Panc1 (cell line): ENCODE measurements around the gene COPS7A. TPM values are rescaled to one million over a fixed set of nuclear protein-coding genes. Genes with fewer than 3 reads are reported as not detected.

Experiments
- ATAC-seq: fragments of 200-7000 bp; cut with Tn5 transposase; 2 replicates; pipeline ENCODE4 v1.9.1; 2020; ENCODE audit warnings: mild to moderate bottlenecking, moderate library complexity
- BruUV-seq: library from RNA; stranded (reverse); fragments of 400-500 nt; replicated peaks from 2 replicates; lab custom pipeline; 2021; lab: Mats Ljungman, UMichigan
- CTCF ChIA-PET: fragments of 300-600 bp; sonication (Branson Sonifier 250); formaldehyde crosslinking; loops from one replicate; lab custom pipeline; 2022; ENCODE audit warnings: antibody characterized with exemption; lab: Charles Lee
- POLR2A ChIA-PET: fragments of 300-600 bp; sonication (Branson Sonifier 250); formaldehyde crosslinking; loops from one replicate; lab custom pipeline; 2022; ENCODE audit warnings: antibody characterized with exemption; lab: Charles Lee
- DNase-seq: peaks from one replicate; pipeline ENCODE4 v3.0.0-alpha.2; 2010; ENCODE audit warnings: low read depth, low spot score
- H3K27ac ChIP-seq: 2 replicates; pipeline ENCODE4 v1.5.1; 2011; ENCODE audit warnings: mild to moderate bottlenecking, low read length, inconsistent platforms
- H3K27me3 ChIP-seq: fragments of 200-500 bp; sonication (Bioruptor generic); 2 replicates; pipeline ENCODE4 v1.6.0; 2014; ENCODE audit warnings: low read length, inconsistent platforms; ENCODE audit not compliant: control insufficient read depth, insufficient read depth
- H3K36me3 ChIP-seq: fragments of 200-500 bp; sonication (Bioruptor generic); 2 replicates; pipeline ENCODE4 v1.5.1; 2014; ENCODE audit warnings: inconsistent platforms, mild to moderate bottlenecking, low read length, moderate library complexity; ENCODE audit not compliant: control insufficient read depth, insufficient read depth
- H3K4me1 ChIP-seq: 2 replicates; pipeline ENCODE4 v1.5.1; 2011; ENCODE audit warnings: inconsistent platforms, mild to moderate bottlenecking, low read length, moderate library complexity; ENCODE audit not compliant: control insufficient read depth, insufficient read depth
- H3K4me3 ChIP-seq, 2 experiments: 2 replicates each; pipeline ENCODE4 v1.5.1; 2011 to 2012; ENCODE audit warnings: low read depth in 2 of 2, low read length in 2 of 2, mild to moderate bottlenecking in 2 of 2, inconsistent platforms in 1 of 2, moderate library complexity in 1 of 2
- H3K9me3 ChIP-seq: fragments of 200-500 bp; sonication (Bioruptor generic); 2 replicates; pipeline ENCODE4 v1.5.1; 2014; ENCODE audit warnings: low read depth, mild to moderate bottlenecking, inconsistent platforms, low read length, moderate library complexity; ENCODE audit not compliant: control insufficient read depth, insufficient read depth
- CTCF ChIP-seq: fragments of 450-650 bp; IDR thresholded peaks from 2 replicates; pipeline ENCODE4 v1.5.1; 2017; ENCODE audit warnings: mild to moderate bottlenecking
- POLR2AphosphoS5 ChIP-seq: IDR thresholded peaks from 2 replicates; pipeline ENCODE4 v1.6.1; 2012; ENCODE audit warnings: mild to moderate bottlenecking, low read depth, low read length, moderate library complexity
- REST ChIP-seq, 2 experiments: IDR thresholded peaks; 2 replicates each; pipeline ENCODE4 v1.6.1; 2011 to 2012; ENCODE audit warnings: low read depth in 2 of 2, control low read depth in 1 of 2, low read length in 1 of 2, mild to moderate bottlenecking in 1 of 2, moderate library complexity in 1 of 2; ENCODE audit not compliant: insufficient read depth in 1 of 2
- SIN3A ChIP-seq: IDR thresholded peaks from 2 replicates; pipeline ENCODE4 v1.6.1; 2012; ENCODE audit warnings: low read depth, mild to moderate bottlenecking, low read length, moderate library complexity, borderline replicate concordance; ENCODE audit not compliant: insufficient read depth
- TCF7L2 ChIP-seq: IDR thresholded peaks from 2 replicates; pipeline ENCODE4 v1.6.1; 2011; ENCODE audit warnings: mild to moderate bottlenecking, low read depth, low read length, inconsistent platforms
- in situ Hi-C: cut with HindIII; loops from 2 replicates; pipeline ENCODE4 v1.10.0; 2016; ENCODE audit warnings: low sequenced_read_pairs, low pct_unique_long_range_greater_than_20kb
- intact Hi-C: fragments of 100-400 bp; cut with micrococcal nuclease; formaldehyde crosslinking; loops from one replicate; pipeline ENCODE4 v1.10.0; 2022; ENCODE audit not compliant: unreplicated experiment
- total RNA-seq: library from RNA; stranded (reverse); gene quantifications from one replicate; pipeline ENCODE4 v1.2.1, GENCODE V29; 2021; ENCODE audit not compliant: unreplicated experiment

Gene COPS7A
- total RNA-seq, 1 experiment from 2014 or later: 37.5 TPM

- no TSS peak for BruUV-seq
- in situ Hi-C loops (no loop called here), intact Hi-C loops (no loop called here)
- TF ChIP-seq TCF7L2: no peak
- no peak for TF ChIP-seq REST (IDR thresholded peaks at IDR 0.05; ENCODE audit: insufficient read depth in 1 of 2, low read depth in 2 of 2, low read length in 1 of 2)
- TF ChIP-seq POLR2AphosphoS5: no peak
- TF ChIP-seq SIN3A: no peak
- no peak for TF ChIP-seq CTCF
- Histone ChIP-seq H3K27ac (no peak overlapping the region), H3K36me3 (peaks cover 10% of the 10 kb centered on the region), H3K4me3 (no peak overlapping the region), H3K4me1 (peaks cover 9% of the 10 kb centered on the region), H3K9me3 (no peaks in the 10 kb centered on the region), H3K27me3 (no peaks in the 10 kb centered on the region)
- DNase-seq (no peak), ATAC-seq (no peak)
- CTCF ChIA-PET: no interaction called here
- POLR2A ChIA-PET: no interaction called here
Measured at GRCh38 chr12:6748761-6749160, 24.9 kb downstream of the COPS7A start.

GRCh38 chr12:6750506-6750905 is 26.7 kb downstream of the COPS7A start:
- intact Hi-C loops: loop anchor here (5.0 kb wide), 1 partner anchor 77 kb away; the partner anchor contains the start of gene P3H3
- in situ Hi-C loops: no loop called here
- no peak for DNase-seq
- no peaks in the 10 kb centered on the region for H3K27me3 ChIP-seq
- H3K27ac ChIP-seq: no peak overlapping the region
- no peak for TF ChIP-seq TCF7L2
- TF ChIP-seq CTCF: no peak
- TF ChIP-seq REST (IDR thresholded peaks at IDR 0.05; ENCODE audit: insufficient read depth in 1 of 2, low read depth in 2 of 2, low read length in 1 of 2): no peak
- TF ChIP-seq SIN3A: no peak
- TF ChIP-seq POLR2AphosphoS5: no peak
- H3K36me3 ChIP-seq: peaks cover 10% of the 10 kb centered on the region
- ATAC-seq: no peak
- no TSS peak for BruUV-seq
- H3K4me3 ChIP-seq: no peak overlapping the region
- ChIA-PET CTCF (no interaction called here), POLR2A (no interaction called here)
- H3K9me3 ChIP-seq: no peaks in the 10 kb centered on the region
- H3K4me1 ChIP-seq: peaks cover 14% of the 10 kb centered on the region
